ENCODE measurements around the gene UBAC2. TPM values are rescaled to one million over a fixed set of nuclear protein-coding genes. Genes with fewer than 3 reads are reported as not detected.

The UBAC2 gene
- total and polyA plus RNA-seq, 2 of the 8 experiments (the other 6 are each of a cell fraction or from before 2014, with no cell fraction given) = 75.9 to 76.9 TPM

GRCh38 chr13:99220199-99220935, 19.7 kb downstream of the UBAC2 start:
- H3K4me3 ChIP-seq (ENCODE audit: extremely low read depth in 1 of 4, insufficient read depth in 2 of 4, low read depth in 3 of 4, low read length in 4 of 4) = no peak overlapping the region
- TF ChIP-seq ASH2L (IDR thresholded peaks at IDR 0.05; ENCODE audit: low read length) = no peak
- no peak overlapping the region for H2BK120ac ChIP-seq (replicated peaks; ENCODE audit: low read depth, low read length)
- H4K8ac ChIP-seq (ENCODE audit: extremely low read depth, insufficient read depth, low read length) = no peak overlapping the region
- H4K20me1 ChIP-seq (replicated peaks in 1 of 2; ENCODE audit: control insufficient read depth in 1 of 2, insufficient read depth in 2 of 2, low read length in 2 of 2) = peaks cover 3 to 4% of the 10 kb centered on the region in 2 experiments
- no peak overlapping the region for H3K23ac ChIP-seq (ENCODE audit: insufficient read length)
- 74% methylated on average over 6 of the region's 6 CpGs; no CpG with 5 or more reads in 1 of the 2 experiments for WGBS, 2 experiments (ENCODE audit: extremely low coverage in 1 of 2, insufficient coverage in 1 of 2, insufficient read length in 1 of 2, insufficient replicate concordance in 2 of 2, low coverage in 1 of 2, low lambda C conversion rate in 2 of 2, missing lambda C conversion rate in 1 of 2)
- H3K9me3 ChIP-seq (ENCODE audit: insufficient read depth in 2 of 2, low read depth in 1 of 2, low read length in 1 of 2) = no peaks in the 10 kb centered on the region
- no peak for FAIRE-seq
- no peaks in the 10 kb centered on the region for H3K27me3 ChIP-seq (replicated peaks in 1 of 4; ENCODE audit: control insufficient read depth in 3 of 4, extremely low read depth in 1 of 4, insufficient read depth in 3 of 4, low read length in 3 of 4)
- H3K4ac ChIP-seq (replicated peaks; ENCODE audit: insufficient read length, low read depth, low read length) = no peak overlapping the region
- H3K79me2 ChIP-seq (ENCODE audit: control insufficient read depth in 1 of 2, insufficient read depth in 2 of 2, low read length in 2 of 2) = peaks cover 18 to 99% of the 10 kb centered on the region in 2 experiments
- no peak overlapping the region for H2BK12ac ChIP-seq (ENCODE audit: low read depth, low read length)
- H3K36me3 ChIP-seq (ENCODE audit: control insufficient read depth in 2 of 4, insufficient read depth in 4 of 4, low read length in 3 of 4) = no peaks in the 10 kb centered on the region
- no peaks in the 10 kb centered on the region for H3K23me2 ChIP-seq (ENCODE audit: low read depth, low read length)
- no peak overlapping the region for H2AK5ac ChIP-seq (ENCODE audit: low read depth, low read length)
- H4K91ac ChIP-seq (replicated peaks; ENCODE audit: insufficient read length, low read length) = no peak overlapping the region
- H3K18ac ChIP-seq (ENCODE audit: extremely low read depth, low read length) = no peak overlapping the region
- H3K9ac ChIP-seq (replicated peaks in 1 of 4; ENCODE audit: extremely low read depth in 1 of 4, low read depth in 3 of 4, low read length in 3 of 4) = no peak overlapping the region
- H4K5ac ChIP-seq (ENCODE audit: insufficient read length, low read depth, low read length) = no peak overlapping the region
- H3K79me1 ChIP-seq (ENCODE audit: low read depth, low read length) = peaks cover 12% of the 10 kb centered on the region
- DNase-seq (ENCODE audit: low read depth in 1 of 2, low spot score in 2 of 2) = no peak
- H2BK15ac ChIP-seq (ENCODE audit: low read length) = no peak overlapping the region
- H3K56ac ChIP-seq (replicated peaks; ENCODE audit: insufficient read length, low read depth, low read length) = no peak overlapping the region
- POLR2A ChIA-PET (ENCODE audit: partially characterized antibody) = no interaction called here
- H3K4me1 ChIP-seq (replicated peaks in 1 of 4; ENCODE audit: control insufficient read depth in 3 of 4, insufficient read depth in 4 of 4, low read length in 3 of 4) = peaks cover 0 to 14% (median 5%) of the 10 kb centered on the region in 4 experiments; a peak in 4 of 7 replicates
- no peak overlapping the region for H2BK5ac ChIP-seq (ENCODE audit: low read depth, low read length)
- H3K27ac ChIP-seq (ENCODE audit: low read depth, low read length) = no peak overlapping the region
- no peak overlapping the region for H2AFZ ChIP-seq (ENCODE audit: low read length)
- no peak overlapping the region for H3K4me2 ChIP-seq (ENCODE audit: insufficient read depth in 1 of 2, low read depth in 2 of 2, low read length in 2 of 2)
- H3K14ac ChIP-seq (ENCODE audit: insufficient read length) = no peak overlapping the region
- H2BK20ac ChIP-seq (ENCODE audit: low read length) = no peak overlapping the region
- CTCF ChIA-PET (ENCODE audit: partially characterized antibody) = no interaction called here
